HTERT RPE-1 (cell line): Measurements from ENCODE around the gene IPP.
"Not testable (repeated sequence)": the region's sequence is repeated elsewhere in the genome, so short reads cannot be mapped to it uniquely, and the experiment has no call there.

ENCODE experiments used
- in situ Hi-C: fragments of 300-500 bp; cut with MboI; formaldehyde crosslinking; loops from 4 replicates; pipeline ENCODE4 v1.14.3; 2020; ENCODE audit warnings: low sequenced_read_pairs

IPP gene

DNA sequence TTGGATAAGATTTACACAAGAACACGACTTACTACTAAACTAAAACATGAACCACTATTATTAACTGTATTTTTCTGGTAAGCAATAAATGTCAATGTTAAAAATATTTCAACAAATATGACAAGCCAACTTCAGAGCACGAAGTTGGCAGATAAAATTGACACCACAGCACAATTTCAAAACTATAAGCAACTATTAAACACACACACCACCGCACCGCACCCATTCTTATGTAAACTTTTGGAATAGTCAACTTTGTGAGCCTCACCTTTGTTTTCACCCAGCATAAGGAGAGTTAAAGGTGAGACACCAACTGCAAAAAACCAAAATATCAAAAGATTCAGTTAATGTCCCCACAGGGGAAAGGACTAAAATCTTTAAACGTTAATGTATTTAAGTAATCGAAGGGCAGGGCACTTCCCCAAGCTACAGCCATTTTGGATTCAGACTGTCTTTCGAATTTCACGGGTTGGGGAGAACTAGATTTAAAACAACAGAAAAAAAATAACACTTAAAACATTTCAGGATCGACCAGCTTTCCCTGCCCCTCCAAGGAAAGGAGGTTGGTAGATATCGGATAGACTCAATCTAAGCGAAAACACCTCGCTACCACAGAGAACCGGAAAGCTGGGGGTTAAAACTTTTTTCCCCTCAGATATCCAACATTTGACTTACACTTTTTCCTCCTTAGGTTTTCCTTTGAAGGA, 65.0 kb downstream of the IPP start:
- in situ Hi-C loops, result no loop called here

- in situ Hi-C loops, result no loop called here
These were observed 66.1 kb downstream of the IPP start for GRCh38 chr1:45684402-45684801.

DNA sequence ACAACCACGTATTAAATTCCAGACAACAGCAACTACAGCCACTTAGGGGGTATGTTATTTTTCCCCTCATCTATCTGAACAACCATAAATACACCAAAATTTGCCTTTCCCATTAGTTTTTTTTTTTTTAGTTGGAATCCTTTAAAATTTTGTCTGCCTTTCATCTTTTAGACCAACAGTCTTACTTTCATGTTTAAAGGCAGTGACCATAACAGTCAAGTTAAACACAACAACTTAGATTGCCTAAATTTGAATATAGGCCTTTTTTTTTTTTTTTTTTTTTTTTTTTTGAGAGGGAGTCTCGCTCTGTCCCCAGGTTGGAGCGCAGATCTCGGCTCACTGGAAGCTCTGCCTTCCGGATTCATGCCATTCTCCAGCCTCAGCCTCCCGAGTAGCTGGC, 67.5 kb downstream of the IPP start:
- in situ Hi-C loops, result no loop called here

DNA sequence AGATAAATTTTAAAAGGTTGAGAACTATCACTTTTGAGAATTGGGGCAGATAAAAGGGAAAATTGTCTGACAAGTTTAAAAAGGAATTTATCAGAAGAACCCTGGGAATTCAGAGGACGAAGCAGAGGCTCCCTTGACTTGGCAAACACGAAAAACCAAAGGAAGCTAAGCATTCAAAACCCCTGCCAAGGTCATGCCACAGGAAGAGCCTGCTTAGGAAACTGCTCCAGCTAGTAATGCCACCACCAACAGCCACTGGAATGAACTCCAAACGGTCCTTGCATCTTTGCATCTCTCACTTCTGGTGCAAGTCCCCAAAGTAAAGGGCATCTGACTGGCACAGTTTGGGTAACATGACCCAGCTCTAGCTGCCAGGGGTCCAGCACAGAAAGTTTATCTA, 71.3 kb downstream of the IPP start:
- in situ Hi-C loops, result no loop called here

GRCh38 chr1:45678489-45678888, 72.0 kb downstream of the IPP start:
- in situ Hi-C loops, result no loop called here

DNA sequence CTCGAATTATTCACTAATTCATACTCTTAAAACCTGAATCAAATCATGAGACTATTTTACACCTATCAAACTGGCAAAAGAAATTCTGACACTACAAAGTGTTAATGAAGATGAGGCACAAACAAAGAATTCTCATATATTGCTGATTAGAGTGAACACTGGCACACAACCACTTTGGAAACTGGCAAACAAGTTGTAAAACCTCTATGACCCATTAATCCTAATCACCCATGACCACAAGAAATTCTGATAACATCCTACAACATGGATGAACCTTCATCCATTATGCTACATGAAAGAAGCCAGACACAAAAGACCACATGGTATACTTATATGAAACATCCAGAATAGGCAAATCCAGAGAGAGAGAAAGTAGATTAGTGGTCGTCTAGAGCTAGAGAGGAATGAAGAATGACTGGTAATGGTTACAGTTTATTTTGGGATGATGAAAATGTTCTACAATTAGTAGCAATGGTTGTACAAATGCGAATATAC, 72.7 kb downstream of the IPP start:
- in situ Hi-C loops, result no loop called here

- in situ Hi-C loops, result not testable (repeated sequence)
These were observed 73.9 kb downstream of the IPP start for GRCh38 chr1:45676553-45676952.

DNA sequence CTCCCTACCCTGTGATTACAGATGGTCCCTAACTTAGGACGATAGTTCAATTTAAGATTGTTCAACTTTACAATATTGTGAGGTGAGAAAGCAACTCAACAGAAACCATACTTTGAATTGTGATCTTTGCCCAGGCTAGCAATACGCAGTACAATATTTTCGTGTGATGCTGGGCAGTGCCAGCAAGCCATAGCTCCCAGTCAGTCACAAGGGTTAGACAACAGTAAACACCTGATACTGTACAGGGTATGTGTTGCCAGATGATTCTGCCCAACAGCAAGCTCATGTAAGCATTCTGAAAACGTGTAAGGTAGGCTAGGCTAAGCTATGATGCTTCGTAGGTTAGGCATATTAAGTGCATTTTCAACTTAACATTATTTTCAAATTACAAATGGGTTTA, 76.0 kb downstream of the IPP start:
- in situ Hi-C loops, result no loop called here

DNA sequence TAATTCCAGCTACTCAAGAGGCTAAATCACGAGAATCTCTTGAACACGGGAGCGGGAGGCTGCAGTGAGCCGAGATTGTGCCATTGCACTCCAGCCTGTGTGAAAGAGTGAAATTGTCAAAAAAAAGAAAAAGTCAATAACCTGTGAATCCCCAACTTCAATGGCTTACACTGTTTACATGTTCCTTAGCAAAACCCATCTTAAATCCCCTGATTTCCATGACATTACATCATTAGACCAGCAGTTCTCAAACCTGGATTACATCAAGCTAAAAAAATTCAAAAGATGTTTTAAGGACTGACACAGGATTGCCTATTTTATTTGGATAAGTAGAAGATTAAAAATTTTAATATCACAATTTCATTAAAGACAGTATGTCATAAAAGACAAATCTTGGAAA, 76.5 kb downstream of the IPP start:
- in situ Hi-C loops, result no loop called here

- in situ Hi-C loops, result no loop called here
These were observed 80.4 kb downstream of the IPP start for GRCh38 chr1:45669859-45670655.

- in situ Hi-C loops, result no loop called here
These were observed 81.1 kb downstream of the IPP start for GRCh38 chr1:45669379-45669778.

GRCh38 chr1:45668526-45668925, 81.9 kb downstream of the IPP start:
- in situ Hi-C loops, result no loop called here

DNA sequence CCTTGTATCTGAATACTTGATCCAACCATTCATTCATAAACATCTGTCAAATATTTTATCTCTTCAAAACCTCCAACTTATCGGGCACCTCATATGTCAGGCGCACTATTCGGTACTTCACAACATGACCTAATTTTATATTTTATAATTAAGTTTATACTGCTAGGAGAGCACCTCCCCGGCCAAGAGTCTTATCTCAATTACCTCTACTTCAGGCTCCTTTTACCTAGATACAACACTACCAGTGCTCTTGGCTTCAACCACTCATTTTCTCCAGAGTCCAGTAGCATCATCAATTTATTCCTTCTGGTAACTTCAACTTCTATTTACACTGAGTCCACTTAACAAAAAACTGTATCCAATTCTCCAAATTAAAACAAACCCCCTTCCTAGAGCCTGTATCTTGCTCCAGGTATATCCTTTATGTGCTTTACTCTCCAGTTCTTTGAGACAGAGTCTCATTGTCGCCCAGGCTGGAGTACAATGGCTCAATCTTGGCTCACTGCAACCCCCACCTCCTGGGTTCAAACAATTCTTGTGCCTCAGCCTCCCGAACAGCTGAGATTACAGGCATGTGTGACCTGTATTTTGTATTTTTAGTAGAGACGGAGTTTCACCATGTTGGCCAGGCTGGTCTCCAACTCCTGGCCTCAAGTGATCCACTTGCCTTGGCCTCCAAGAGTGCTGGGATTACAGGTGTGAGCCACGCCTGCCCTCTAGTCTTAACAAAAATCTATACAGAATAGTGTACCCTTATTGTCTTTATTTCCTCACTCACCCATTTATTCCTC, 82.9 kb downstream of the IPP start:
- in situ Hi-C loops, result no loop called here

DNA sequence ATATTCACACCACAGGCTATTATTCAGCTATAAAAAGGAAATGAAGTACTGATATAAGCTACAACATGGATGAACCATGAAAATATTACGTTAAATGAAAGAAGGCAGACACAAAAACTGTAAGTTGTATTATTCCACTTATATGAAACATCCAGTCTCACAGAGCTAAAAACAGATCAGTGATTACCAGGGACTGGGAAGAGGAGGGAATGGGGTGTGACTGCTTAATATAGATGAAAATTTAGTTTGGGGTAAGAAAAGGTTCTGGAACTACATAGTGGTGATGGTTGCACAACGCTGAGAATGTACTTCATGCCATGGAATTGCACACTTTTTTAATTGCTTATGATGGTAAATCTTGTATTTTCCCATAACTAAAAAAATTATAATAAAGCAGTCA, 83.6 kb downstream of the IPP start:
- in situ Hi-C loops, result no loop called here

DNA sequence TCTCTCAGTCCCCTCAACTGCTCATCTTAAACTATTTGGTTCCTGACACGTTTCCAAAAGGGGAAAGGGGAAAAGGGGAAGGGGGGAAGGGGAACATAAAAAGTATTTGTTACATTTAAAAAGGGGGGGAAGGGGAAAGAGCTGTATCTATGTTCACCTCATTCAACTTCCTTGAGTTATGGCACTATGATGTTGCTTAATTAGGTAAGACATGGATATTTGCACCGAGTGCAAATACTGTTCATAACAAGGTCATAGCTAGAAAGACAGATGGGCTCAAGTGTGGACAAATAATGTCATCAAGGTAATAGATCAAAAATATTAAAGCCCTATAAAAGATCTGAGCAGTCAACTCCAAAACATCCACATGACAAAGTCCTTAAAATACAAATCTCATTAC, 90.1 kb downstream of the IPP start:
- in situ Hi-C loops, result no loop called here

DNA sequence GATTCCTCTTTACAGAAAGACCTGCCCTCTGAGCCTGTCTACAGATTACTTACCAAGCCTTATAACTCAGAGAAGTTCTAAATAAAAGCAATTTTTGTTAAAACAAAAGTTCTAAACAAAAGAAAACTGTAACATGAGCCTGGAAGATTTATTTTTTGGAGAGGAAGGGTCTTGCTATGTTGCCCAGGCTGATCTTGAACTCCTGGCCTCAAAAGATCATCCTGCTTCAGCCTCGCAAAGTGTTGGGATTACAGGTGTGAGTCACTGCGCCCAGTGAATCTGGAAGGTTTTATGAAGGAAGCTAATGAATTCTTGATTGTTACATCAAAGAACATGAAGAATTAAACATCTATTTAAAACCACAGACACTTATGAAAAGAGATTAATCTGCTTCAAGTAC, 91.2 kb downstream of the IPP start:
- in situ Hi-C loops, result no loop called here

DNA sequence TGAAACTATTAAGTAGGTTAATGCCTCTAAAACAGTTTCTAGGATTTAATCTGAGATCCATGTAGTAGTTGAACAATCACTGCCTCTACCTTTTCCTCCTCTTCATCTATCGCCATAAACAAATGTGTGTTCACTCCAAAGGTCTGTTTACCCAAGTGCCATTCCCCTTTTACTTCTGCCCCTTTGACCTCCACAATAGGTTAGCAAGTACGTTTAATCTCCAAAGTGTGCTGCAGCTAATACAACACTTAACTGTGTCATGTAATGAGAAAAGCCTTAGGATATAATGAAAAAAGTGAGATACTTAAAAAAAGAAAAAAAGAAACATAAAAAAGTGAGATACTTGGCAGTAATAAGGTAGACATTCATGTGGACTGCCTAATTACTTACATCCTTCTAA, 92.3 kb downstream of the IPP start:
- in situ Hi-C loops, result no loop called here

GRCh38 chr1:45656573-45657226, 93.8 kb downstream of the IPP start:
- in situ Hi-C loops, result no loop called here

GRCh38 chr1:45654540-45655280, 95.7 kb downstream of the IPP start:
- in situ Hi-C loops, result no loop called here
